AML-193 (cell line): ENCODE data around the gene CCDC51.
"Not testable (repeated sequence)": the region's sequence is repeated elsewhere in the genome, so short reads cannot be mapped to it uniquely, and the experiment has no call there.

ENCODE experiments used
- DNase-seq, 2 experiments: peaks; one replicate each; lab custom pipeline; 2025; lab: John Stamatoyannopoulos, UW

Gene CCDC51

DNA sequence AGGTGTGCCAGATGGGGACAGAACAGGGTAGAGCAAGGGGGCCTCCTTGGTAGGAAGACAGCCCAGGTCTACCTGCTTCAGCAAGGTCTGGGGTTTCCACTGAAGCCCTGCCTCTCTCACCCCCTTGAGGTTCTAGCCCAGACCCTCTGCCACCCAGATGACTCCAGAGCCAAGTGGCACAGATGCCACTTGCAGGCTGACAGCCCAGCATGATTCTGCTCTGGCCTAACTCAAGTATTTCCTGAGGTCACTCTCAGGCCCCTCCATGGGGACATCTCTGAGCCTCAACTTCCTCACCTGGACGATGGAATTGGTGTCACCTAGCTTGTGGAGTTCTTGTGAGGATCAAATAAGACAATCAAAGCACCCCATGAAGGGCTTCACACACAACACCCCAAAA lies 33.9 kb downstream of the CCDC51 start:
- DNase-seq = no peak

DNA sequence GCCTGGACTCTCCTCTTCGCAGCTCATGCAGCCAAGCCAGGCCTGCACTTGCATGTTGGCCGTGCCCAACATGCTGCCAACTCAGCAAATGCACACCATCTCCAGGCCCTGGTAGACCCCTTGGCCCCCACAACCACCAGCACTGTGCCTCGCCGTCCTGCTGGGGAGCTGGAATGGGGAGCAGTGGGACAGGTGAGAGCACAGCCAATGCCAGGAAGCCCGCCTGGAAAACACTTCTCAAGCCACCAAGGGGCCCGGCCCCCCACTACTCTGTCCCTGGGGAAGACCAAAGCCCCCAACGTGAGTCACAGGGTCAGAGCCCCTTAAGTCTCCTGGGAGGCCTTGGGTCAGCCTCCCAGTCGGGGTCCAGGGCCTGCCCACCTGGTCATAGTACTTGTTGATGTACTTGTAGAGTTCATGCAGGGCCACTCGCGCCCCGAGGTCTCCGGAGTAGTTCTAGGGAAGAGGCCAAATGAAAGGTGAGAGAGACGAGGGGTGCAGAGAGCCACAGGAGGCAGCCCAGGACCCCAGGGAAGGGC lies 34.5 kb downstream of the CCDC51 start:
- no peak for DNase-seq

DNA sequence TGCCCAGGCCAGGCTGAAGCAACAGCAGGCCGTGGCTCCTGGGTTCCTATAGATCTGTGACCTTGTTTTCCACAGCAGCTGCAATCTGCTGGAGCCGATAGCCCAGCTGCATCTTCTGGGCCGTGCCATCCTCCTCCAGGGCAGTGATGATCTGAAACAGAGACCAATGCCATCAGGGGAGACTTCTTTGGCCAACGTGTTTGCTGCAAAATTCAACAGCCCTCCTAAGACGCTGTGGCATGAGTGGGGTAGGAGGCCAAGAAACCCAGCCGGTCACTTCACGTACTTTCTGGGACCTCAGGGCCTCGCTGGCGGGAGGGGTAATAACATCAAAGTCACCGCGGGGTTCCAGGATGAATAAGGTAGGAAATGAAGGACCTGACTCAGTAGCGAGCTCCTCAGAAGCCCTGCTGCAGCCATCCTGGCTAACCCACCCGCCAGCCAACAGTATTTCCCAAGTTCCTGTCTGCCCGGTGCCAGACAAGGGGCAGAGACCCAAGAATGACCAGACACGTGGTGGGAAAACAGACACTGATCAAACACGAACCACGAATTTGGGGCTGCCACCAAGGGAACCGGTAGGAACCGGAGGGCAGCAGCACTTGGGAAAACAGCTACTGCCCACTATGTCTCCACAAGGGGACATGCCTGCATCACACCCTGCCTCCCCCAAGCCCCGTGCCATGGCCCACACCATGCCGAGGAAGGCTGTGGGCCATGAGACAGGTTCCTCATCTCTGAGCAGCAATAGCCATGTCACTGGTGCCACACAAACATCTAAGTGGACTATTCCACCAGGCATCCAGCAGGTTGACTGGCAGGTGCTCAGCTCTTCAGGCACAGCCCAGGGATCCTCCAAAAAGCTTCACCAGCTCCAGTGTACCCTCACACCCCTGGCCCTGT lies 35.2 kb downstream of the CCDC51 start:
- no peak for DNase-seq

DNA sequence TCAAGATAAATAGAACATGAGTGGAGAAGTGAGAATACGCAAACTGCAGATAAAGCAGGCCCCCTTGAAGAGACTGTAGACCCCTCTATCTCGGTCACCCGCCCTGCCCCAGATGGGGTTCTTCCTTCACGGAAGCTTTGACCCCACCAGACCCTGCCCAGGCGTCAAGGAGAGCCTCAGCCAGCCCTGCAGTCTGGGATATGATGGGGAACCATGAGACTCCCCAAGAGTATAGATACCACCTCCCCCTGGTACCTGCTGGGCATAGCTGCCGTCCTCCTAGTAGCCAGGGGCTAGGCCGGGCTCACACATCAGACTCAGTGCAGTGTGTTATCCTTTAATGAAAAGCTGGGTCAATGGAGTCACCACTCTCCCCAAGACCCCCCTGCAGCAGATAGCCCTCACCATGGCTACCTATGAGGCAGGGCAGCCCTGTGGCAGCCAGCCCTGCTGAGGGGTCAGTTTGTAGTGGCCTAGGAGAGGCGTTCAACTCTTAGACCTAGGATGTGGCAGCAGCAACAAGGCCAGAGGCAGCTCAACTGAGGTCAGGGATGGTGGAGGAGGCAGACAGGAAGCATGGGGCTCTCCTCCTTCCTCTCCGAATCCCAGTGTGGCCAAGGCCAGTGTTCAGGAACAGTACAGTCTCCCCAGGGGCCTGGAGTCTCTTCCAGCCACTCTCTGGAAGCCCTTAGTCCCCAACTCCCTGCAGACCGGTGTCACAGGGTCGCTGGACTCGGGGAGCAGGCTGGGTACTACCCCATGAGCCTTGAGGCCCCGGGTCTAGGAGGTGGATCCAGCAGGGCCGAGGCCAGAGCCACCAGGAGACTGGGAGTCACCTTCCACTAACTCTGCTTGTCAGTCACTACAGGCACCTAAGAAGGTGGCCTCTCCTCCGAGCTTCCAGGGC lies 36.1 kb downstream of the CCDC51 start:
- no peak for DNase-seq

DNA sequence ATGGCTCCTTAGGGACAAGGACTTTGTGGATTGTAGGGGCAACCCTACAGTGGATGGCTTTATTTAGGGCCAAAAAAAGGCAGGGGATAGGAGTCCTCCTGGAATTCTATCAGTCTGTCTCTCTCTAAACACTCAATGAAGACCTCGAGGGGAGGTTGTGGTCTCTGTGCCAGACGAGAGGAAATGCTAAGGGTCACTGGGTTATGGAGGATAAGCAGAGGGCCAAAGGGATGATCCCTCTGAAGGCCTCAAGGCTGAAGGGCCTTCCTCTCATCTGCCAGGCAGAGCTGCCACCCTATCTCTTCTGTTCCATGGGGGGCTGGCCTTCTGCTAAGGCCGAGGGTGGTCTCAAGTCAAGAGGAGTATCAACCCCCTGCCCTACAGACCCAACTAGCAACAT lies 37.0 kb downstream of the CCDC51 start:
- DNase-seq = no peak

DNA sequence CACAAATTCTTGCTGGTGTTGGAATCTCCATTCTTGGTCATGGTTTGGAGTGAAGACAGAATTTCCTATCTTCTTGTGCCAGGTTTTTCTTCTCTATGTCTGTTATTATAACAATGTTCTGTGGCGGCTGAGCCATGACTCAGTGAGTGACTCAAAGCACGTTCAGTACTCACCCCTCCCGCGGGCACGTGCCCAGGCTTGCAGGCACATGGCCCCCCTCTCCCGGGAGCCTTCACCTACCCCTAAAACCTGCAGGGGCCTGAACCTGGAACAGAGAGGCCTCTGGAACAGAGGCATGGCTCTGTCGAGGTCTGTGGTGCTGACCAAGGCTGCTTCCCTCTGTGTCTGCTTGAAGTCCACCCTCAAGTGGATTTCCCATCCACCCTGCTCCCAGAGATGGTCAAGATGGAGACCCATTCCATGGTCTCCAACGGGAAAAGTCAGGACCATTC lies 37.6 kb downstream of the CCDC51 start:
- DNase-seq = no peak

DNA sequence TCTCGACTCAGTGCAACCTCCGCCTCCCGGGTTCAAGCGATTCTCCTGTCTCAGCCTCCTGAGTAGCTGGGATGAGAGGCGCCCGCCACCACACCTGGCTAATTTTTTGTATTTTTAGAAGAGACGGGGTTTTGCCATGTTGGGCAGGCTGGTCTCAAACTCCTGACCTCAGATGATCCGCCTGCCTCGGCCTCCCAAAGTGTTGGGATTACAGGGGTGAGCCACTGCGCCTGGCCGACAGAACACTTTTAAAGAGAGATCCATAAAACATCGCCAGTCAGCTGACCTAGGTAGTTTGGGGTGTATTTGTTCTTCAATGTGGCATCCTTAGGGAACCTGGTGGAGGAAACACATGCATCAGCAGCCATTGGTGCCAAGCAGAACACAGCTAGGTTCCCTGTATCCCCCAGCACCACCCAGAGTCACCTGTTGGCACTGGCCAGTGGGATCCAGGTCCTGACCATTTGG lies 38.5 kb downstream of the CCDC51 start:
- not testable (repeated sequence) for DNase-seq

DNA sequence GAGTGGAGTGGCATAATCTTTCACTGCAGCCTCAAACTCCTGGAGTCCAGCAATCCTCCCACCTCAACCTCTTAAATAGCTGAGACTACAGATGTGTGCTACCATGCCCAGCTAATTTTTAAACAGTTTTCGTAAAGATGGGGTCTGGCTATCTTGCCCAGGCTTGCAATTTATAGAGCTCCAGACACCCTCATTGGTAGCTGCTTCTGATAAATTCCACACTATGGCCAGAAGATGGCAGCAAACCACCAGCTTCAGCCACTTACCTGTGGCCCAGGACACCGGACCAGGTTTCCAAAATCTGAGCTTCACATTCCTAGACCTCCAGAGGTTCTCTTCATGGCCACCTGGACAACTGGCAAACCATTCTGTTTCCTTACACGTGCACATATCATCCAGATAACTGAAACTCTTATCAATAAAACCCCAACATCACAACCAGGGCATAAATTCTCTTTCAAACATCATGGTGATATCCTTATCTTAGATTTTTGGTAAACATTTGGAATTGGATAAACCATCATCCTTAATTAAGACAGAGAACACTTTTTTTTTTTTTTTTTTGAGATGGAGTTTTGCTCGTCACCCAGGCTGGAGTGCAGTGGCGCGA lies 39.0 kb downstream of the CCDC51 start:
- peak; percentile 70 to 71 for DNase-seq

DNA sequence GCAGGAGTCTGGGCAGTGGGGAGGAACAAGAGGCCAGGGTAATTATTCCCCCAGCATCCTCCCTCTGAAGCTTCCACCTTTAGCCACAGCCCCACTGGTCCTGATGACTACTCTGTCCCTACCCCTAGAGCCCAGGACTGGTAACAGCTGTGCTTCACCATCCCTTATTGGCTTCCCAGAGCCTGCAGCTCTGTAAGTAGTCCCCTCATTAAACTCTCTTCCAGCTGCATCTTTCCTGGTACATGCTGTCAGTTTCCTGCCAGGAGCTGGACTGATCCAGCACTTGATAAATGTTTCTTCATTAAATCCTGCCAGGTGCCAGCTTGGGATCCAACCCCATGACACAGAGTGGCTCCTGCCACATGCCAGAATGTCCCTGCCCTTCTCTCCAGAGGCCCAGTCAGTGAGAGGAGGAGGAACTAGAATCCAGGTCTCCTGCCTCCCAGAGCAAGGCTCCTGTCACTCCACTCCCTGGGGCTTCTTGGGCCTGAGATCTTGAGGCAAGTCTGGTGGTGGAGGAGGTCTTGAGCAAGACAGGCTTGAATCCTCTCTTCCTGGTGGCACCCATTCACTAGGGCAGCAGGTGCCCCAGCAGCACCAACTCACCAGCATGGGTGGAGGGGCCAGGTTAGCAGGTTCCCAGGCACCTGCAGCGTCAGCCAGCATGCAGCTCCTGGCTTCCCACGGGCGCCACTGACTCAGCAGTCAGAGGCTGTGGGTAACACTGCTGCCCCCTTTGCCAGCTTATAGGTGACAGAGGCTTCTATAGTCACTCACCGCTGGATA lies 40.3 kb downstream of the CCDC51 start:
- peak; percentile 61 to 64 for DNase-seq

DNA sequence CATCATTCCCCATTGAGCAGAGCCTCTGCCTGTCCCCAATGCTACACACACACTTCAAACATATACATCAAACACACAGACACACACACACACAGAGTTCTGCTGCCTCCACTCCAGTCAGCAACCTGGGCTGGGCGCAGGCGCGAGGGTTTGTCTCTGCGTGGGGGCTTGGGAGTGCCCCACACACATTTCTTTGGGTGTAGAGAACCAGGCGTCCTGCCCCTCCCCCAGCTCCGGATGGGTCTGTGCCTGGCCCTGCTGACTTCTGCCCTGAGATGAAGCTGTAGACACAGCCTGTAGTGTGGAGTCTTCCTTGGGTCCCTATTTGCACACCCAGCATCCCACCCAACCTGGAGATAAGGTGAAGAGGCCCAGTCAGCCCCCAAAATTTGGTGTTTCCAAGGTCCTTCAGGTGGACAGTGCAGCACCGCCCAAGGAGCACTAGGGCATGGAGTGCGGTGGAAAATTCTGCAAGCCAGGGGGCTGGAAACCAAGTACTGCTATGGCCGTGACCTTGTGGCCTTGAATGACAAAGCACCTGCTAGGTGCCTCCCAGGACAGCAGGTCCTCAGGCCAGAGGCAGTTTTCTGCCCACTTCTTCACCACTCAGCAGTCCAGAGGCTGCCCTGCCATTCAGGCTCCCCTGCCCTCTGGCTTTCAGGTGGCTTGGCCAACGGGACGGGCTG lies 41.1 kb downstream of the CCDC51 start:
- no peak for DNase-seq

DNA sequence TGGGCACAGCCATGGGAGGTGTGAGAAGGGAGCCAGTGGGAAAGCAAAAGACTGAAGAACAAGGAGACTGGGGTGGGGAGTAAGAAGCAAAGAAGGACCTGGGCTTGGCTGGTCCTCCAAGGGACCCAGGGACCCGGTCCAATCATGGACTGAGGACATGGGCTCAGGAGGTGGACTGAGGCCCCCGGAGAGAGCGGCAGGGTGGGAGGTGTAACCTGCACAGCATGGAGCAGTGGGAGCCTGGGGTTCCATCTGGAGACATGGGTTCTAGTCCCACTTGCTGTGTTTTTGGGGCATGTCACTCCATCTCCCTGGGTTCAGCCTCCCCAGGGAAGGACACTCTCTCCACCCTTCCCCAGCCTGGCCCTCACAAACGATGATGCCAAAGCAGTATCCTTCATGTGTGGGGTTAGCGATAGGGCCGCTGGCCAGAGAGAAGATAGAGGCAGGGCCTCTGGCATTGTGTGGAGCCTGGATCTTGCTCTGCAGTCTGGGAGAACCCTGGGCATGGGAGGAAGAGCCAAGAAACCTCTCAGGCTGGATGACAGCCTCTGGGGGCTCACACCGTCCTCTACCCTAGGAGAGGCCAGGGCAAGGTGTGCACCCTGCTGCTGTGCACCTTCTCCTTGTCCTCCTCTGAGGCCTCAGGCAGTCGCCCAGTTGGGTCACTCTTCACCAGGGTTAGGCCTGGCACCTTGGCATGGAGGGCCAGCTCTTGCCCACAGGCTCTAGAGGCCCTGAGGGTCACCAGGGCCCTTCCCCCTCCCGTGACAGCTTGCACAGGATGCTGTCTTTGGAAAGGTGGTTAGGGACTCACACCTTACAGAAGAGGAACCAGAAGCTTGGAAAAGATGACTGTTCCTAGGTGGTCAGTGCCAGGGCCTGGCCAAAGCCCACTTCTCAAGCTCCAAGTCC lies 41.9 kb downstream of the CCDC51 start:
- DNase-seq = no peak

DNA sequence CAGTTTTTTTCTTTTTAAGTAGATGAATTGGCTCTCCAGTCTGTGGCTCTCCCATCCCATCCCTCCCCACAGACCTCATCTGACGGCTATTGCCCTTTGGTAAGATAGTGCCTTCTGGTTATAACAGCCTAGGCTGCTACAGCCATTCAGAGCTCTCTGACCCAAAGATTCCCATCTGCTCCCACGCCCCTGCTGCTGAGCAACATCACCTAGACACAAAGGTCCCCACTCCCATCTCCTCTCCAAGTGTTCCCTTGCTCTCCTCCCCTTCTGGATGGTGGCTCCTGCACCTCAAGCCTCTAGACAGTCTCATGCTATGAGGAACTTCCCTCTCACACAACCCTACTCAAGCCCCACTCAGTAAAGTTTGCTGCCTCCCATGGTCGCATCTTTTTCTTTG lies 44.2 kb downstream of the CCDC51 start:
- no peak for DNase-seq

DNA sequence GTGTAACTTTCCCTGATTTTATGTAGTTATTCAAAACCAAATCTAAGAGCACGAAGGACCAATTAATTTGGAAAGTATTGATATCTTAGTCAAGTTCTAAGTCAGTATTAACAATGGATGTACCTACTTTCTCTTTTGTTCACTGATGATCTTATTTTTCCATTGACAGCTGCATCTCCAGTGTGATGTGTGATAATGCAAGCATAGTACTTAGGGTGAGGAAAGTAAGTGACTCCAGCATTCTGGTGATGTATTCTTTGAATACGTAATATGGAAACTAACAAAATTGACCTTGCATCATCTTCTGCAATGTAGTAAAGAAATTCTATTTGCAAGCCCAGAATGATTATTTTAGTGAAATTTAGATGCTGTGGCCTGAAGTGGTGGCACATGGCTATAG lies 45.5 kb downstream of the CCDC51 start:
- no peak for DNase-seq

DNA sequence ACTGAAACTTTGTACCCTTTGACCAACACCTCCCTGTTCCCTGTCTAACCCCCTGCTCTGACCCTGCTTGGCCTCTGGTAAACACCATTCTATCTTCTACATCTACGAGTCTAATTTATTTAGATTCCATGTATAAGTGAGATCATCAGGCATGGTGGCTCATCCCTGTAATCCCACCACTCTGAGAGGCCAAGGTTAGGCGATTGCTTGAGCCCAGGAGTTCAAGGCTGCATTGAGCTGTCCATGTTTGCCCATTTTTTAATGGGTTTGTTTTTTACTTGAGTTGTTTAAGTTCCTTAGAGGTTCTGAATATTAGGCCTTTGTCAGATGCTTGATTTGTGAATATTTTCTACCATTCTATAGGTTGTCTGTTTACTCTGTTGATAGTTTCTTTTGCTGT lies 51.0 kb downstream of the CCDC51 start:
- no peak for DNase-seq

DNA sequence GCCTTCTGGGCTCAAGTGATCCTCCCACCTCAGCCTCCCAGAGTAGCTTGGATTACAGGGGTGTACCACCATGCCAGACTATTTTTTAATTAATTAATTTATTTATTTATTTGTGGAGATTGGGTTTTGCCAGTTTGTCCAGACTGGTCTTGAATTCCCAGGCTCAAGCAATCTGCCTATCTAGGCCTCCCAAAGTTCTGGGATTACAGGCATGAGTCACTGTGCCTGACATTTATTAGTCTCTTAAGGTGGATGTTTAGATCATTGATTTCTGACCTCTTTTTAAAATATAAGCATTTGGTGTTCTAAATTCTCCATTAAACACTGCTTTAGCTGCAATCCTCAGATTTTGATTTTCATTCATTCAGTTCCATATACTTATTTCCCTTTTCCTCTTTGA lies 52.3 kb downstream of the CCDC51 start:
- DNase-seq = no peak
